Measurements from ENCODE around the gene GGA3. TPM values are rescaled to one million over a fixed set of nuclear protein-coding genes. Genes with fewer than 3 reads are reported as not detected.

Gene GGA3
- total and polyA plus RNA-seq, 10 of the 15 experiments (the other 5 are each of a cell fraction or from before 2014, with no cell fraction given): 7.0 to 57.5 (median 34.0) TPM

- SMC1A ChIA-PET (ENCODE audit: uncharacterized antibody, unreplicated experiment): no interaction called here
- no peak for FAIRE-seq
- intact Hi-C loops (cut with micrococcal nuclease; ENCODE audit: unreplicated experiment): no loop called here
Measured at GRCh38 chr17:75232786-75233185, 28.6 kb downstream of the GGA3 start.

More at GRCh38 chr17:75232786-75233185, 28.6 kb downstream of the GGA3 start:
- Histone ChIP-seq H3K9ac (ENCODE audit: control insufficient read depth, insufficient read depth, low read length) (no peak overlapping the region), H3K4me1 (ENCODE audit: control insufficient read depth, insufficient read depth, low read length) (no peaks in the 10 kb centered on the region), H3K9me3 (replicated peaks; ENCODE audit: control insufficient read depth, insufficient read depth, low read length) (no peaks in the 10 kb centered on the region), H3K4me3 (no peak overlapping the region), H3K36me3 (ENCODE audit: control insufficient read depth in 2 of 2, insufficient read depth in 2 of 2, low read length in 1 of 2) (peaks cover 40 to 49% of the 10 kb centered on the region in 2 experiments), H3K4me2 (ENCODE audit: control insufficient read depth, insufficient read depth) (no peak overlapping the region), H4K20me1 (ENCODE audit: control insufficient read depth, insufficient read depth) (no peaks in the 10 kb centered on the region), H3K79me2 (ENCODE audit: control insufficient read depth, insufficient read depth, low read length) (no peaks in the 10 kb centered on the region), H2AFZ (ENCODE audit: control insufficient read depth, low read depth, low read length) (no peak overlapping the region), H3K27me3 (replicated peaks in 1 of 2; ENCODE audit: control insufficient read depth in 2 of 2, insufficient read depth in 2 of 2, low read length in 1 of 2) (no peaks in the 10 kb centered on the region), H3K27ac (ENCODE audit: control insufficient read depth, insufficient read depth) (no peak overlapping the region)
- TF ChIP-seq MTA2 (IDR thresholded peaks at IDR 0.05; ENCODE audit: low read depth) (no peak), TCF12 (IDR thresholded peaks at IDR 0.05; ENCODE audit: low read depth, low read length) (no peak), MTA3 (IDR thresholded peaks at IDR 0.05; ENCODE audit: borderline replicate concordance, low read length) (no peak), ZBTB40 (IDR thresholded peaks at IDR 0.05; ENCODE audit: borderline replicate concordance) (no peak), STAT3 (IDR thresholded peaks at IDR 0.05; ENCODE audit: low read depth, low read length) (no peak), MEF2B (IDR thresholded peaks at IDR 0.05; ENCODE audit: partially characterized antibody, poor library complexity, severe bottlenecking) (no peak), CREB1 (IDR thresholded peaks at IDR 0.05; ENCODE audit: low read depth) (no peak), PRDM15 (CRISPR knock-in tag; IDR thresholded peaks at IDR 0.05) (no peak), RUNX3 (IDR thresholded peaks at IDR 0.05; ENCODE audit: low read length) (no peak), PAX8 (IDR thresholded peaks at IDR 0.05) (no peak), RELA (IDR thresholded peaks at IDR 0.05; ENCODE audit: borderline replicate concordance, partially characterized antibody) (no peak), NR2C1 (IDR thresholded peaks at IDR 0.05) (no peak), EGR1 (IDR thresholded peaks at IDR 0.05; ENCODE audit: borderline replicate concordance in 1 of 2, low read depth in 2 of 2, low read length in 2 of 2) (no peak), KDM1A (IDR thresholded peaks at IDR 0.05; ENCODE audit: borderline replicate concordance) (no peak), KAT2A (conservative IDR thresholded peaks at IDR 0.05; ENCODE audit: control insufficient read depth, low read depth, low read length) (no peak)
- CTCF ChIA-PET: interaction anchor here (1.6 kb wide), 1 partner anchor 31 kb away, joined by 4 read pairs; no protein-coding TSS in a partner anchor
- POLR2A ChIA-PET: no interaction called here
- DNase-seq (ENCODE audit: low read depth, low spot score) (no peak), ATAC-seq (no peak)
- in situ Hi-C loops (cut with MboI): no loop called here
- 97% methylated on average over 13 of the region's 13 CpGs for WGBS (ENCODE audit: insufficient coverage, insufficient replicate concordance, low lambda C conversion rate, missing lambda C conversion rate)
- RAD21 ChIA-PET (ENCODE audit: unreplicated experiment): no interaction called here
- BruUV-seq (replicated peaks): no TSS peak

All from GM12878 (cell line).